HepG2 (cell line): ENCODE measurements around the gene LRP5. TPM values are rescaled to one million over a fixed set of nuclear protein-coding genes. Genes with fewer than 3 reads are reported as not detected.

Experiments
- HOXD1 ChIP-seq: sonication (generic); formaldehyde crosslinking; IDR thresholded peaks from 2 replicates; pipeline ENCODE4 v1.5.0; 2020; ENCODE audit warnings: missing genetic modification reagents
- KDM6A ChIP-seq: IDR thresholded peaks from 2 replicates; pipeline ENCODE4 v1.6.1; 2016; ENCODE audit warnings: low read depth
- NR2C2 ChIP-seq: sonication (generic); formaldehyde crosslinking; IDR thresholded peaks from 2 replicates; pipeline ENCODE4 v1.4.0; 2020; ENCODE audit warnings: missing genetic modification reagents, mild to moderate bottlenecking, moderate library complexity, borderline replicate concordance
- NR2F1 ChIP-seq, 2 experiments: fragments of 450-650 bp in 1 of 2; formaldehyde crosslinking in 1 of 2; IDR thresholded peaks; 2 replicates each; pipeline versions ENCODE4 v1.5.0 to v1.6.1; 2016 to 2020; ENCODE audit warnings: mild to moderate bottlenecking in 1 of 2, missing compliant biosample characterization in 1 of 2, missing genetic modification reagents in 1 of 2, moderate library complexity in 1 of 2
- RBFOX2 ChIP-seq: fragments of 200-400 bp; formaldehyde crosslinking; IDR thresholded peaks from 2 replicates; pipeline ENCODE4 v1.6.1; 2017; ENCODE audit warnings: low read depth, mild to moderate bottlenecking, low read length
- ZBTB40 ChIP-seq, 2 experiments: fragments of 450-650 bp in 1 of 2; sonication (generic) in 1 of 2; formaldehyde crosslinking in 1 of 2; IDR thresholded peaks; 2 replicates each; pipeline versions ENCODE4 v1.6.1 to v1.8.0; 2016 to 2022; ENCODE audit warnings: antibody characterized with exemption in 1 of 2, mild to moderate bottlenecking in 1 of 2, missing genetic modification reagents in 1 of 2
- ZNF253 ChIP-seq: sonication (generic); formaldehyde crosslinking; IDR thresholded peaks from 2 replicates; pipeline ENCODE4 v1.8.0; 2022; ENCODE audit warnings: mild to moderate bottlenecking, missing genetic modification reagents, borderline replicate concordance
- ZNF3 ChIP-seq: IDR thresholded peaks from 2 replicates; pipeline ENCODE4 v1.7.0; 2017; ENCODE audit warnings: inconsistent platforms
- ZNF772 ChIP-seq: sonication (generic); formaldehyde crosslinking; IDR thresholded peaks from 2 replicates; pipeline ENCODE4 v1.5.0; 2020; ENCODE audit warnings: mild to moderate bottlenecking, missing genetic modification reagents
- polyA plus RNA-seq, 8 experiments: library from polyadenylated mRNA; depleted of rRNA in 3 of 8; stranded (reverse) in 7 of 8; unstranded in 1 of 8; fragments of >200 nt; fragmentation: Illumina TruSeq in 4 of 8; extraction: Trizol in 4 of 8; gene quantifications; 2 replicates each; pipeline versions ENCODE4 v1.2.1 to v1.2.3, GENCODE V29; 2011 to 2016; ENCODE audit warnings: low read depth in 4 of 8, missing spikeins in 1 of 8, mixed read lengths in 1 of 8; ENCODE audit not compliant: insufficient read depth in 1 of 8
- total RNA-seq, 5 experiments: library from RNA; depleted of rRNA; stranded (reverse); fragments of >200 nt; fragmentation: Illumina TruSeq; extraction: Trizol; gene quantifications; 2 replicates each; pipeline ENCODE4 v1.2.3, GENCODE V29; 2016; ENCODE audit warnings: low read depth in 1 of 5
- TF ChIP-seq, protein P1 (sequence below), 2 experiments: sonication (generic) in 1 of 2; formaldehyde crosslinking in 1 of 2; IDR thresholded peaks; 2 replicates each; pipeline versions ENCODE4 v1.4.0 to v1.6.1; 2016 to 2020; ENCODE audit warnings: borderline replicate concordance in 1 of 2, low read depth in 1 of 2, mild to moderate bottlenecking in 1 of 2, missing genetic modification reagents in 1 of 2
- TF ChIP-seq, protein P2 (sequence below): sonication (generic); formaldehyde crosslinking; IDR thresholded peaks from 2 replicates; pipeline ENCODE4 v1.9.0; 2021; ENCODE audit warnings: missing genetic modification reagents, borderline replicate concordance

The LRP5 gene
- total and polyA plus RNA-seq, 2 of the 13 experiments (the other 11 are each of a cell fraction or from before 2014, with no cell fraction given) = 40.4 to 64.0 TPM

DNA sequence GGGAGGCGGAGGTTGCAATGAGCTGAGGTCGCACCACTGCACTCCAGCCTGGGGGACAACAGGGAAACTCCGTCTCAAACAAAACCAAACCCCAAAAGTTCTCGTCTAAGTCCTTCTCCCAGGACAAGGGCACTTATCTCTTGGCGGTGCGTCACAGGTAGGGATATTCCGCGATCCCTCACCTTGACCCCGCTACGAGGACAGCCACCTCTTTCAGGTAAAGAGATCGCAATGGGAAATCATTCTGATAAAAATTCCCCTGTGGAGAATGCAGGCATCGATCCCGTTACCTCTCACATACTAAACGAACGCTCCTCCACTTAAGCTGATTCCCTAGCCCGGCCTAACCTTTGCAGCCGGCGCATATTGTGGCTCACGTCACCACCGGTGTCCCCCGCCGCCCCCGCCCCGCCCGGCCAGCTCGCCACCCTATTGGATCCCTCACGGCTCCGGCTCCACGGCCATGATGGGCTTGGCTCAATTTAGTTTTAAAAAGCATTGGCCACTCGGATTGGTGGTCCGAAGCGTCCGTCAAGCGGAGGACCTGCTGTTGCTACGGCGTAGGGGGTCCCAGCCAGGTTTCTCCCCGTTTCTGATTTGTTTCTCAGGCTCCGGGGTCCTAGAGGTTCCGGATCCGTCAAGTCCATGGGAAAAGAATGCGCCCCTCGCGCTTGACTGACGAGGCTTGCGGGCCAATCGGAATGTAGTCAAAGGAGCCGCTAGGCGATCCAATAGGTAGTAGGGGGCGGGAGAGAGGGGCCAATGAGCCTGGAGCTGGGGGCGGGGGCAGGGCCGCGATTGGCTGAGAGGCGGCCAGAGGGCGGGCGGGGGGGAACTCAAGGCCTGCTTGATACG is 147.7 kb downstream of the LRP5 start (continued):
- TF ChIP-seq ZBTB40 (IDR thresholded peaks at IDR 0.05) (no peak), ZBTB40 (CRISPR knock-in tag; IDR thresholded peaks at IDR 0.05) (no peak), KDM6A (no peak), NR2C2 (CRISPR knock-in tag) (peak; percentile 56), RBFOX2 (no peak), NR2F1 (CRISPR knock-in tag; IDR thresholded peaks at IDR 0.05) (peak in 1 of 2 experiments; percentile 79; a peak in 2 of 4 replicates), ZNF772 (CRISPR knock-in tag) (no peak), ZNF3 (CRISPR knock-in tag) (no peak), ZNF253 (CRISPR knock-in tag) (no peak), HOXD1 (no peak)
- TF ChIP-seq, protein P1, sequence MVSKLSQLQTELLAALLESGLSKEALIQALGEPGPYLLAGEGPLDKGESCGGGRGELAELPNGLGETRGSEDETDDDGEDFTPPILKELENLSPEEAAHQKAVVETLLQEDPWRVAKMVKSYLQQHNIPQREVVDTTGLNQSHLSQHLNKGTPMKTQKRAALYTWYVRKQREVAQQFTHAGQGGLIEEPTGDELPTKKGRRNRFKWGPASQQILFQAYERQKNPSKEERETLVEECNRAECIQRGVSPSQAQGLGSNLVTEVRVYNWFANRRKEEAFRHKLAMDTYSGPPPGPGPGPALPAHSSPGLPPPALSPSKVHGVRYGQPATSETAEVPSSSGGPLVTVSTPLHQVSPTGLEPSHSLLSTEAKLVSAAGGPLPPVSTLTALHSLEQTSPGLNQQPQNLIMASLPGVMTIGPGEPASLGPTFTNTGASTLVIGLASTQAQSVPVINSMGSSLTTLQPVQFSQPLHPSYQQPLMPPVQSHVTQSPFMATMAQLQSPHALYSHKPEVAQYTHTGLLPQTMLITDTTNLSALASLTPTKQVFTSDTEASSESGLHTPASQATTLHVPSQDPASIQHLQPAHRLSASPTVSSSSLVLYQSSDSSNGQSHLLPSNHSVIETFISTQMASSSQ (IDR thresholded peaks at IDR 0.05; ENCODE audit: low read depth) = no peak
- TF ChIP-seq, protein P1 (CRISPR knock-in tag; IDR thresholded peaks at IDR 0.05; ENCODE audit: borderline replicate concordance) = no peak
- TF ChIP-seq, protein P2, sequence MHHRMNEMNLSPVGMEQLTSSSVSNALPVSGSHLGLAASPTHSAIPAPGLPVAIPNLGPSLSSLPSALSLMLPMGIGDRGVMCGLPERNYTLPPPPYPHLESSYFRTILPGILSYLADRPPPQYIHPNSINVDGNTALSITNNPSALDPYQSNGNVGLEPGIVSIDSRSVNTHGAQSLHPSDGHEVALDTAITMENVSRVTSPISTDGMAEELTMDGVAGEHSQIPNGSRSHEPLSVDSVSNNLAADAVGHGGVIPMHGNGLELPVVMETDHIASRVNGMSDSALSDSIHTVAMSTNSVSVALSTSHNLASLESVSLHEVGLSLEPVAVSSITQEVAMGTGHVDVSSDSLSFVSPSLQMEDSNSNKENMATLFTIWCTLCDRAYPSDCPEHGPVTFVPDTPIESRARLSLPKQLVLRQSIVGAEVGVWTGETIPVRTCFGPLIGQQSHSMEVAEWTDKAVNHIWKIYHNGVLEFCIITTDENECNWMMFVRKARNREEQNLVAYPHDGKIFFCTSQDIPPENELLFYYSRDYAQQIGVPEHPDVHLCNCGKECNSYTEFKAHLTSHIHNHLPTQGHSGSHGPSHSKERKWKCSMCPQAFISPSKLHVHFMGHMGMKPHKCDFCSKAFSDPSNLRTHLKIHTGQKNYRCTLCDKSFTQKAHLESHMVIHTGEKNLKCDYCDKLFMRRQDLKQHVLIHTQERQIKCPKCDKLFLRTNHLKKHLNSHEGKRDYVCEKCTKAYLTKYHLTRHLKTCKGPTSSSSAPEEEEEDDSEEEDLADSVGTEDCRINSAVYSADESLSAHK = no peak
